Hepatocyte (in vitro differentiated cells): ENCODE results near the gene MEIS3.

ENCODE experiments used
- CTCF ChIP-seq: fragments of 200-600 bp; sonication (generic); IDR thresholded peaks from 2 replicates; pipeline ENCODE4 v1.5.1; 2016; ENCODE audit warnings: antibody characterized with exemption, mild to moderate bottlenecking; ENCODE audit not compliant: poor library complexity
- EZH2 ChIP-seq: fragments of 200-600 bp; sonication (generic); IDR thresholded peaks from 2 replicates; pipeline ENCODE4 v1.6.1; 2016; ENCODE audit warnings: antibody characterized with exemption, mild to moderate bottlenecking, borderline replicate concordance
- EZH2phosphoT487 ChIP-seq: fragments of 200-600 bp; sonication (generic); IDR thresholded peaks from one replicate; pipeline ENCODE4 v1.6.1; 2018; ENCODE audit warnings: antibody characterized with exemption, mild to moderate bottlenecking, low read depth, moderate library complexity; ENCODE audit not compliant: unreplicated experiment, severe bottlenecking

- no peak for TF ChIP-seq CTCF
- no peak for TF ChIP-seq EZH2
- no peak for TF ChIP-seq EZH2phosphoT487
Measured at GRCh38 chr19:47437500-47437899, 18.2 kb upstream of the MEIS3 start.
